ENCODE data around the gene LTBP3.

The LTBP3 gene

GRCh38 chr11:65532388-65533064 is 25.6 kb downstream of the LTBP3 start:
- Histone ChIP-seq H3K9ac (ENCODE audit: low read length) (no peak overlapping the region), H2AK5ac (ENCODE audit: low read length) (no peak overlapping the region), H2BK12ac (ENCODE audit: low read length) (no peak overlapping the region), H3K23ac (ENCODE audit: low read length) (no peak overlapping the region), H2BK5ac (ENCODE audit: low read depth, low read length, poor library complexity) (no peak overlapping the region), H3K18ac (ENCODE audit: low read length) (no peak overlapping the region), H4K8ac (ENCODE audit: low read depth, low read length) (no peak overlapping the region), H4K91ac (ENCODE audit: low read depth, low read length) (no peak overlapping the region), H3K27ac (ENCODE audit: low read depth, low read length) (no peak overlapping the region), H3K14ac (ENCODE audit: low read length) (no peak overlapping the region), H4K12ac (ENCODE audit: low read depth, low read length) (no peak overlapping the region), H2AFZ (ENCODE audit: insufficient read depth, low read length, poor library complexity) (no peak overlapping the region), H3K4me2 (ENCODE audit: low read length) (no peak overlapping the region), H3K79me1 (ENCODE audit: low read length) (no peaks in the 10 kb centered on the region), H3K36me3 (ENCODE audit: control insufficient read depth in 1 of 2, insufficient read depth in 2 of 2, low read length in 2 of 2) (peaks cover 79 to 85% of the 10 kb centered on the region in 2 experiments), H3K4me1 (ENCODE audit: control insufficient read depth in 1 of 2, insufficient read depth in 2 of 2, low read length in 2 of 2) (no peaks in the 10 kb centered on the region), H3K4ac (ENCODE audit: low read depth, low read length) (no peak overlapping the region), H3K27me3 (ENCODE audit: insufficient read depth, low read length) (no peaks in the 10 kb centered on the region), H3K9me3 (ENCODE audit: insufficient read depth, low read depth, low read length) (peaks cover 2% of the 10 kb centered on the region), H3K4me3 (ENCODE audit: low read depth, low read length) (no peak overlapping the region), H3K79me2 (ENCODE audit: control insufficient read depth, insufficient read depth, low read length, poor library complexity) (no peaks in the 10 kb centered on the region), H2BK120ac (ENCODE audit: insufficient read depth, low read length, poor library complexity) (no peak overlapping the region)
- WGBS (ENCODE audit: extremely low coverage, insufficient coverage, insufficient read length), result no CpG with 5 or more reads among the region's 15 CpGs
- no peak for DNase-seq

DNA sequence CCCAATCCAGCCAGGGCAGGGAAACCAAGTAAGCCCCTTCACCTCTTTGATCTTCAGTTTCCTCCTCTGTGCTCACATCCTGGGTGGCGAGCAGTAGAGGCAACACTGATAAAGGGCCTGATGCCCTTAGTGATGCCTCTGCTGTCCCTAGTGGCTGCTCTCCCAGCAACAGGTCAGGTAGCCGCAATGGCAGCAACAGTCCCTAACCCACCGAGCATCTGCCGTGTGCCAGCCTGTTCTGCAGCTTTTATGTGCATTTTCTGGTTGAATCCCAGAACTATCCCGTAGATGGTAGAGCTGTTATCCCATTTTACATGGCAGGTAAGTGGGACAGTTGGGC is 28.0 kb downstream of the LTBP3 start:
- peak in 1 of 2 donors; percentile 19 for DNase-seq
- peaks cover 2% of the 10 kb centered on the region for H3K9me3 ChIP-seq (ENCODE audit: insufficient read depth, low read depth, low read length)
- no peak overlapping the region for H3K4me3 ChIP-seq (ENCODE audit: low read depth, low read length)
- peaks cover 8% of the 10 kb centered on the region for H3K79me2 ChIP-seq (ENCODE audit: control insufficient read depth, insufficient read depth, low read length, poor library complexity)
- no peak overlapping the region for H3K23ac ChIP-seq (ENCODE audit: low read length)
- no peak overlapping the region for H2BK120ac ChIP-seq (ENCODE audit: insufficient read depth, low read length, poor library complexity)
- no peak overlapping the region for H2AFZ ChIP-seq (ENCODE audit: insufficient read depth, low read length, poor library complexity)
- no CpG with 5 or more reads among the region's 5 CpGs for WGBS (ENCODE audit: extremely low coverage, insufficient coverage, insufficient read length)
- no peak overlapping the region for H4K91ac ChIP-seq (ENCODE audit: low read depth, low read length)
- no peak overlapping the region for H3K9ac ChIP-seq (ENCODE audit: low read length)
- H4K12ac ChIP-seq (ENCODE audit: low read depth, low read length), result no peak overlapping the region
- no peak overlapping the region for H3K27ac ChIP-seq (ENCODE audit: low read depth, low read length)
- H3K4me2 ChIP-seq (ENCODE audit: low read length), result no peak overlapping the region
- H3K4me1 ChIP-seq (ENCODE audit: control insufficient read depth in 1 of 2, insufficient read depth in 2 of 2, low read length in 2 of 2), result peaks cover 8 to 10% of the 10 kb centered on the region in 2 experiments
- H2BK12ac ChIP-seq (ENCODE audit: low read length), result no peak overlapping the region
- no peak overlapping the region for H3K4ac ChIP-seq (ENCODE audit: low read depth, low read length)
- no peak overlapping the region for H3K18ac ChIP-seq (ENCODE audit: low read length)
- H4K8ac ChIP-seq (ENCODE audit: low read depth, low read length), result no peak overlapping the region
- H3K36me3 ChIP-seq (ENCODE audit: control insufficient read depth in 1 of 2, insufficient read depth in 2 of 2, low read length in 2 of 2), result peaks cover 71 to 76% of the 10 kb centered on the region in 2 experiments
- H3K14ac ChIP-seq (ENCODE audit: low read length), result no peak overlapping the region
- no peaks in the 10 kb centered on the region for H3K27me3 ChIP-seq (ENCODE audit: insufficient read depth, low read length)
- peaks cover 6% of the 10 kb centered on the region for H3K79me1 ChIP-seq (ENCODE audit: low read length)
- H2BK5ac ChIP-seq (ENCODE audit: low read depth, low read length, poor library complexity), result no peak overlapping the region
- no peak overlapping the region for H2AK5ac ChIP-seq (ENCODE audit: low read length)

GRCh38 chr11:65529475-65530156 is 28.5 kb downstream of the LTBP3 start:
- H3K9ac ChIP-seq (ENCODE audit: low read length), result no peak overlapping the region
- H3K27ac ChIP-seq (ENCODE audit: low read depth, low read length), result no peak overlapping the region
- H2BK5ac ChIP-seq (ENCODE audit: low read depth, low read length, poor library complexity), result no peak overlapping the region
- peaks cover 2% of the 10 kb centered on the region for H3K9me3 ChIP-seq (ENCODE audit: insufficient read depth, low read depth, low read length)
- WGBS (ENCODE audit: extremely low coverage, insufficient coverage, insufficient read length), result no CpG with 5 or more reads among the region's 10 CpGs
- no peak overlapping the region for H3K18ac ChIP-seq (ENCODE audit: low read length)
- no peak overlapping the region for H2BK12ac ChIP-seq (ENCODE audit: low read length)
- no peak overlapping the region for H3K14ac ChIP-seq (ENCODE audit: low read length)
- no peaks in the 10 kb centered on the region for H3K27me3 ChIP-seq (ENCODE audit: insufficient read depth, low read length)
- no peak overlapping the region for H3K4ac ChIP-seq (ENCODE audit: low read depth, low read length)
- H3K79me1 ChIP-seq (ENCODE audit: low read length), result peaks cover 8% of the 10 kb centered on the region
- H2AFZ ChIP-seq (ENCODE audit: insufficient read depth, low read length, poor library complexity), result no peak overlapping the region
- H4K91ac ChIP-seq (ENCODE audit: low read depth, low read length), result no peak overlapping the region
- H3K4me3 ChIP-seq (ENCODE audit: low read depth, low read length), result no peak overlapping the region
- no peak overlapping the region for H4K8ac ChIP-seq (ENCODE audit: low read depth, low read length)
- no peak overlapping the region for H3K4me2 ChIP-seq (ENCODE audit: low read length)
- peaks cover 10% of the 10 kb centered on the region for H3K79me2 ChIP-seq (ENCODE audit: control insufficient read depth, insufficient read depth, low read length, poor library complexity)
- no peak overlapping the region for H3K23ac ChIP-seq (ENCODE audit: low read length)
- H3K4me1 ChIP-seq (ENCODE audit: control insufficient read depth in 1 of 2, insufficient read depth in 2 of 2, low read length in 2 of 2), result peaks cover 8 to 10% of the 10 kb centered on the region in 2 experiments
- H2BK120ac ChIP-seq (ENCODE audit: insufficient read depth, low read length, poor library complexity), result no peak overlapping the region
- no peak overlapping the region for H4K12ac ChIP-seq (ENCODE audit: low read depth, low read length)
- DNase-seq, result no peak
- peaks cover 65 to 71% of the 10 kb centered on the region in 2 experiments for H3K36me3 ChIP-seq (ENCODE audit: control insufficient read depth in 1 of 2, insufficient read depth in 2 of 2, low read length in 2 of 2)
- no peak overlapping the region for H2AK5ac ChIP-seq (ENCODE audit: low read length)

- Histone ChIP-seq H3K14ac (ENCODE audit: low read length) (no peak overlapping the region), H3K79me1 (ENCODE audit: low read length) (peaks cover 10% of the 10 kb centered on the region), H3K23ac (ENCODE audit: low read length) (no peak overlapping the region), H2BK120ac (ENCODE audit: insufficient read depth, low read length, poor library complexity) (no peak overlapping the region), H3K27ac (ENCODE audit: low read depth, low read length) (no peak overlapping the region), H2AK5ac (ENCODE audit: low read length) (no peak overlapping the region), H2BK5ac (ENCODE audit: low read depth, low read length, poor library complexity) (no peak overlapping the region), H2AFZ (ENCODE audit: insufficient read depth, low read length, poor library complexity) (no peak overlapping the region), H4K91ac (ENCODE audit: low read depth, low read length) (no peak overlapping the region), H3K4me3 (ENCODE audit: low read depth, low read length) (no peak overlapping the region), H3K79me2 (ENCODE audit: control insufficient read depth, insufficient read depth, low read length, poor library complexity) (peaks cover 10% of the 10 kb centered on the region), H3K4me1 (ENCODE audit: control insufficient read depth in 1 of 2, insufficient read depth in 2 of 2, low read length in 2 of 2) (peaks cover 12 to 16% of the 10 kb centered on the region in 2 experiments), H3K27me3 (ENCODE audit: insufficient read depth, low read length) (no peaks in the 10 kb centered on the region), H2BK12ac (ENCODE audit: low read length) (no peak overlapping the region), H3K9ac (ENCODE audit: low read length) (no peak overlapping the region), H3K4me2 (ENCODE audit: low read length) (no peak overlapping the region), H3K18ac (ENCODE audit: low read length) (no peak overlapping the region), H4K12ac (ENCODE audit: low read depth, low read length) (no peak overlapping the region), H3K9me3 (ENCODE audit: insufficient read depth, low read depth, low read length) (peaks cover 2% of the 10 kb centered on the region), H3K36me3 (ENCODE audit: control insufficient read depth in 1 of 2, insufficient read depth in 2 of 2, low read length in 2 of 2) (peaks cover 64 to 67% of the 10 kb centered on the region in 2 experiments), H4K8ac (ENCODE audit: low read depth, low read length) (no peak overlapping the region), H3K4ac (ENCODE audit: low read depth, low read length) (no peak overlapping the region)
- no CpG with 5 or more reads among the region's 12 CpGs for WGBS (ENCODE audit: extremely low coverage, insufficient coverage, insufficient read length)
- DNase-seq, result no peak
Observed at GRCh38 chr11:65528819-65529350, 29.3 kb downstream of the LTBP3 start.

Measured in trophoblast cell (in vitro differentiated cells and primary cell).